ENCODE data around the gene OR2H1. TPM values are rescaled to one million over a fixed set of nuclear protein-coding genes. Genes with fewer than 3 reads are reported as not detected.

Gene OR2H1
- total and polyA plus RNA-seq, 9 of the 15 experiments (the other 6 are each of a cell fraction or from before 2014, with no cell fraction given) = not detected

DNA sequence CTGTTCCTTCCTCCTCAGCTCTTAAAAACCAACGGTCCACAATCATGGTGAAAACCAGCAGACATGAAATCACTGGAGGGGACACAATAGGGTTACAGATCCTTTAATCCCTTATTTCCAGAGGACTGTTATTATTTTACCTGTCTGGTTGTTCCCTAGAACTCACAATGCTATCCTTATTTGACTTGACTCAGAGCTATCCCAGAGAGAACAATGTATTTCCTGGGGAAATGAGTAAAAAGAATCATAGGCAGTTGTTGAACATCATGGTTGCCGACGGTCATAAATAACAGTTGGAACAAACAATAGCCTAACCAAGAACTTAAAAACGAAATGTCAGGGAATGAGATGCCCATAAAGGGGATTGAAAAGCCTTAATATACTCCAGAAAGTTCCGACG, 9.3 kb downstream of the OR2H1 start:
- ChIA-PET POLR2A (no interaction called here), CTCF (ENCODE audit: low intra/inter-chr PET ratio) (no interaction called here)
- Histone ChIP-seq H3K9me1 (ENCODE audit: control insufficient read depth, insufficient read depth, low read length) (no peaks in the 10 kb centered on the region), H4K20me1 (replicated peaks; ENCODE audit: control insufficient read depth, insufficient read depth, low read length) (no peaks in the 10 kb centered on the region), H3K27me3 (ENCODE audit: control insufficient read depth in 2 of 2, insufficient read depth in 2 of 2, low read length in 2 of 2) (peaks cover 0 to 2% of the 10 kb centered on the region in 2 experiments; a peak in 1 of 5 replicates), H3K9ac (ENCODE audit: insufficient read depth in 1 of 2, low read depth in 2 of 2, low read length in 2 of 2) (no peak overlapping the region), H3K4me1 (replicated peaks in 1 of 2; ENCODE audit: control insufficient read depth in 2 of 2, insufficient read depth in 2 of 2, low read length in 2 of 2) (no peaks in the 10 kb centered on the region), H3K4me3 (no peak overlapping the region), H3K9me3 (replicated peaks; ENCODE audit: control insufficient read depth, insufficient read depth, low read depth, low read length) (no peaks in the 10 kb centered on the region), H2AFZ (ENCODE audit: low read depth, low read length) (no peak overlapping the region), H3K79me2 (ENCODE audit: control insufficient read depth, insufficient read depth, low read length) (no peaks in the 10 kb centered on the region), H3K4me2 (ENCODE audit: insufficient read depth, low read length) (no peak overlapping the region), H3K36me3 (ENCODE audit: control insufficient read depth, insufficient read depth, low read length) (no peaks in the 10 kb centered on the region), H3K27ac (ENCODE audit: extremely low read depth, low read depth, low read length) (no peak overlapping the region)
- intact Hi-C loops (cut with micrococcal nuclease) (no loop called here), in situ Hi-C loops (cut with MboI) (no loop called here)
- TF ChIP-seq MYC (IDR thresholded peaks at IDR 0.05; ENCODE audit: low read depth, low read length) = no peak
- no peak for TF ChIP-seq MYC (CRISPR knock-in tag; IDR thresholded peaks at IDR 0.05; ENCODE audit: borderline replicate concordance, low read depth)
- no peak for TF ChIP-seq BRD9 (IDR thresholded peaks at IDR 0.05; ENCODE audit: low read depth, partially characterized antibody)
- TF ChIP-seq, protein P1, sequence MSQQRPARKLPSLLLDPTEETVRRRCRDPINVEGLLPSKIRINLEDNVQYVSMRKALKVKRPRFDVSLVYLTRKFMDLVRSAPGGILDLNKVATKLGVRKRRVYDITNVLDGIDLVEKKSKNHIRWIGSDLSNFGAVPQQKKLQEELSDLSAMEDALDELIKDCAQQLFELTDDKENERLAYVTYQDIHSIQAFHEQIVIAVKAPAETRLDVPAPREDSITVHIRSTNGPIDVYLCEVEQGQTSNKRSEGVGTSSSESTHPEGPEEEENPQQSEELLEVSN (IDR thresholded peaks at IDR 0.05; ENCODE audit: borderline replicate concordance in 1 of 2, extremely low read depth in 1 of 2, insufficient read depth in 1 of 2, insufficient read length in 1 of 2, low read depth in 1 of 2, low read length in 1 of 2, poor library complexity in 1 of 2, severe bottlenecking in 1 of 2) = no peak
- TF ChIP-seq ATF7 (IDR thresholded peaks at IDR 0.05) = no peak
- ATAC-seq = no peak
- WGBS (ENCODE audit: insufficient coverage, low coverage, missing lambda C conversion rate) = 0% methylated on average over 6 of the region's 6 CpGs
- no peak for FAIRE-seq
- no peak for DNase-seq (ENCODE audit: extremely low read depth in 1 of 4, low spot score in 3 of 4)
- BruUV-seq (replicated peaks) = no TSS peak
